Esophagus mucosa (tissue), 1 donor: ENCODE data around the gene PLCB1. TPM values are rescaled to one million over a fixed set of nuclear protein-coding genes. Genes with fewer than 3 reads are reported as not detected.

Source experiments
- ATAC-seq: fragments of 200-7000 bp; cut with Tn5 transposase; one replicate; pipeline ENCODE4 v1.9.1; 2020
- total RNA-seq: library from RNA; stranded (reverse); gene quantifications from one replicate; pipeline ENCODE4 v1.2.4, GENCODE V29; 2023
- donor health status: DM: yes; HTN: yes; CAD: no.

The PLCB1 gene
- total RNA-seq, 1 donor from 2014 or later: 2.7 TPM

GRCh38 chr20:8129211-8129976, 2.7 kb upstream of the PLCB1 start:
- no peak for ATAC-seq

GRCh38 chr20:8130840-8131526, 1.1 kb upstream of the PLCB1 start:
- no peak for ATAC-seq

- ATAC-seq: peak; percentile 32
These were observed 631 bp downstream of the PLCB1 start for GRCh38 chr20:8132484-8133309.

- ATAC-seq: no peak
These were observed 1.3 kb downstream of the PLCB1 start for GRCh38 chr20:8133310-8133768.

- no peak for ATAC-seq
These were observed 1.9 kb downstream of the PLCB1 start for GRCh38 chr20:8133851-8134451.

GRCh38 chr20:8139899-8140298, 7.8 kb downstream of the PLCB1 start:
- no peak for ATAC-seq

- ATAC-seq: no peak
These were observed 11.4 kb downstream of the PLCB1 start for GRCh38 chr20:8143474-8143873.

GRCh38 chr20:8144282-8145245, 12.5 kb downstream of the PLCB1 start:
- ATAC-seq: no peak

GRCh38 chr20:8145246-8146168, 13.4 kb downstream of the PLCB1 start:
- ATAC-seq: no peak

- ATAC-seq: no peak
These were observed 15.4 kb downstream of the PLCB1 start for GRCh38 chr20:8147476-8147875.

- ATAC-seq: no peak
These were observed 16.4 kb downstream of the PLCB1 start for GRCh38 chr20:8148501-8148900.

GRCh38 chr20:8150591-8150990, 18.5 kb downstream of the PLCB1 start:
- no peak for ATAC-seq

GRCh38 chr20:8151372-8151771, 19.3 kb downstream of the PLCB1 start:
- no peak for ATAC-seq

GRCh38 chr20:8152183-8152582, 20.1 kb downstream of the PLCB1 start:
- ATAC-seq: no peak

- ATAC-seq: no peak
These were observed 20.8 kb downstream of the PLCB1 start for GRCh38 chr20:8152847-8153246.

GRCh38 chr20:8153281-8153908, 21.3 kb downstream of the PLCB1 start:
- no peak for ATAC-seq

- ATAC-seq: no peak
These were observed 22.6 kb downstream of the PLCB1 start for GRCh38 chr20:8154638-8155037.

- no peak for ATAC-seq
These were observed 23.2 kb downstream of the PLCB1 start for GRCh38 chr20:8155229-8155628.

GRCh38 chr20:8155812-8156211, 23.7 kb downstream of the PLCB1 start:
- ATAC-seq: no peak
